ENCODE results near the gene LIG1.

DNA sequence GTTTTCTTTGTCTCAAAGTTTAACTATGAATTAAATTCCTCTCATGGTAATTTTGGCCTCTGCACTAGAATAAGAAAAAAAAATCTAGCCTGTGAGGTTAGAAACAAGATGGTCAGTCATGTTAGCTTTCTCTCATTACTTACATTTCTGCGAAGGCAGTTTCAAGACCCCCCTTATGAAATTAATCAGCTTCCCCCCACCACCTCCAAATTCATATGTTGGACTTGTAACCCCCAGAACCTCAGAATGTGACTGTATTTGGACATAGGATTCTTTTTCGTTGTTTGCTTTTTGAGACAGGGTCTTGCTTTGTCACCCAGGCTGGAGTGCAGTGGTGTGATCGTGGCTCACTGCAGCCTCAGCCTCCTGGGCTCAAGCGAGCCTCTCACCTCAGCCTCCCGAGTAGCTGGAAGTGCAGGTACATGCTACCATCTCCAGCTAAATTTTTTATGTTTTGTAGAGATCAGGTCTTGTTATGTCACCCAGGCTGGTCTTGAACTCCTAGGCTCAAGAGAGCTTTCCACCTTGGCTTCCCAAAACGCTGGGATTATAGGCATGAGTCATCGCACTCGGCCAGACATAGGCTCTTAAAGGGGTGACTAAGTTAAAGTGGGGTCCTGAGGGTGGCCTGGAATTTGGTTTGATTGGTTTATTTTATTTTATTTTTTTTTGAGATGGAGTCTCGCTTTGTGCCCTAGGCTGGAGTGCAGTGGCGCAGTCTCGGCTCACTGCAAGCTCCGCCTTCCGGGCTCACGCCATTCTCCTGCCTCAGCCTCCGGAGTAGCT lies 61.0 kb downstream of the LIG1 start:
- TF ChIP-seq POLR2A (IDR thresholded peaks at IDR 0.05) (no peak), POLR2AphosphoS5 (IDR thresholded peaks at IDR 0.05) (no peak)
- TF ChIP-seq, protein P1, sequence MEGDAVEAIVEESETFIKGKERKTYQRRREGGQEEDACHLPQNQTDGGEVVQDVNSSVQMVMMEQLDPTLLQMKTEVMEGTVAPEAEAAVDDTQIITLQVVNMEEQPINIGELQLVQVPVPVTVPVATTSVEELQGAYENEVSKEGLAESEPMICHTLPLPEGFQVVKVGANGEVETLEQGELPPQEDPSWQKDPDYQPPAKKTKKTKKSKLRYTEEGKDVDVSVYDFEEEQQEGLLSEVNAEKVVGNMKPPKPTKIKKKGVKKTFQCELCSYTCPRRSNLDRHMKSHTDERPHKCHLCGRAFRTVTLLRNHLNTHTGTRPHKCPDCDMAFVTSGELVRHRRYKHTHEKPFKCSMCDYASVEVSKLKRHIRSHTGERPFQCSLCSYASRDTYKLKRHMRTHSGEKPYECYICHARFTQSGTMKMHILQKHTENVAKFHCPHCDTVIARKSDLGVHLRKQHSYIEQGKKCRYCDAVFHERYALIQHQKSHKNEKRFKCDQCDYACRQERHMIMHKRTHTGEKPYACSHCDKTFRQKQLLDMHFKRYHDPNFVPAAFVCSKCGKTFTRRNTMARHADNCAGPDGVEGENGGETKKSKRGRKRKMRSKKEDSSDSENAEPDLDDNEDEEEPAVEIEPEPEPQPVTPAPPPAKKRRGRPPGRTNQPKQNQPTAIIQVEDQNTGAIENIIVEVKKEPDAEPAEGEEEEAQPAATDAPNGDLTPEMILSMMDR (IDR thresholded peaks at IDR 0.05 in 8 of 11, conservative IDR thresholded peaks at IDR 0.05 in 3 of 11): no peak
